Activated gamma-delta T cell (primary cell): ENCODE results near the gene SCRN1.

Experiments used
- DNase-seq: peaks from one replicate; lab custom pipeline; 2025; lab: John Stamatoyannopoulos, UW

Gene SCRN1

GRCh38 chr7:29926741-29927140, 62.9 kb downstream of the SCRN1 start:
- DNase-seq, result no peak

GRCh38 chr7:29926216-29926615, 63.4 kb downstream of the SCRN1 start:
- DNase-seq, result no peak

DNA sequence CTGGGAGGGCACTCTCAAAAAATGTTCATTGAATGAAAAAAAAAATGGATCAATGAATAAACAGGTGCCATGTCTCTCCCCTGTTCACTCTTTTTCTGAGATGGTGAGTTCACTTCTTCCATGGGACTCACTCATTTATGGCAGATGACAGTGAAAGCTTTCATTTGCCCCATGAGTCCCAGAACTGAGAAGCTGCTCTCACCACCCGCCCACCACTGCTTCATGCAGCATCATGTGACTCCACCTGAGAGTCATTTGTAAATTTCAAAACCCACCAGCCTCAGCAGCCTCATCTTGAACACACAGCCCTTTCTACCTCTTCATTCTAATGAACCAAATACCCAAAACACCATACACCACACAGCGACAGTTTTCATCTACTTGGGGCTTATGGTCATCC, 64.9 kb downstream of the SCRN1 start:
- no peak for DNase-seq

- no peak for DNase-seq
These were observed 65.6 kb downstream of the SCRN1 start for GRCh38 chr7:29924006-29924405.

- DNase-seq, result no peak
These were observed 66.5 kb downstream of the SCRN1 start for GRCh38 chr7:29922921-29923700.

- no peak for DNase-seq
These were observed 68.1 kb downstream of the SCRN1 start for GRCh38 chr7:29921404-29922010.

DNA sequence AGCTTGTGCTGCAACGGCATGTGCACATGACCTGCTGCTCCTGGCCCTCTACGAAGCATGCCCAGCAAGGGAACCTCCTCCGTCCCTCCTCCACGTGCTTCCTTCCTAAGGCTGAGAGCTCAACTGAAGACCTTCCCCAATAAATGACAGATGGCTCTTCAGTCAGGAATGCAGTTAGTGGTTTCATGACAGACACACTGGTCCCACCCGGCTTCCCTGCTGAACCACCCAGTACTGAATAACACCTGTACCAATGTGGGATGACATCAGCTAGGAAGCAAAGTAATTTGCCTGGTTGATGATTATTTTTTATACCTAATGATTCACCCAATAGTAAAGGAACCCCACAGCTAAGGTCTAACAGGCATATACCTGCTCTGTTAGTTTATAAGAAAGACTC, 69.1 kb downstream of the SCRN1 start:
- no peak for DNase-seq

- DNase-seq, result no peak
These were observed 69.8 kb downstream of the SCRN1 start for GRCh38 chr7:29919790-29920189.

DNA sequence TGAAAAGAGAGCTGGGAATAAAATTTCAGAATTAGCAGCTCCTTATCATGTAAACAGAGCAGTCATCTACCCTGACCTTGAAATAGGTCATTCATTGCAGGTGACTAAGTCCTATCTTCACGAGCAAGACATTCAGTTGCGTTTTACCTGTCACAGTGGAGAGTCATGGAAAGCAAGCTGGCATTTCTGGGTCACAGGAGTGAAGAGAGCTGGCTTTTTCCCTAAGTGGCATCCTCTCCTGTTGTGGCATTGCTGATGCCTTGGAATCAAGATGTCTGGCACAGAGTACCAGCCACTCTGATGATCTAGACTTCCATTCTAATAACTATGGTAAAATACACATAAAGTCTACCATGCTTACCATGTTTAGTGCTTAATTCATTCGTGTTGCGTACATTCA, 70.8 kb downstream of the SCRN1 start:
- DNase-seq, result no peak

DNA sequence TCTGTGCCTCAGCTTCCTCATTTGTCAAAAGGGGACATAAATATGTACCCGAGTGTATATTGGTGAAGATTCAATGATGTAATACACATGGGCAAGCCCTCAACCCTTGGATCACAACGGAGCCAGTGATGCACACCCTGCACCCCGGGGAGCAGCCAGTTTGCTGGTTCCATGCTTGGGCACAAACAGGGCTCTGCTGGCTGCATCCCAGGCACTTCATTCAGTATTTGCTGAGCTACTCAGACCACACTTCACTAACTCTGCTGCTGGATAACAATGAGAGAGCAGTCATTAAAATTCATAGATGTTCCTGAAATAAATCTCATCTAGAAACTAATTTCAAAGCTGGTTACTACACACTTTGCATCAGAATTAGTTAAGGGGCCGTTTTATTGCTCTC, 72.0 kb downstream of the SCRN1 start:
- no peak for DNase-seq

- DNase-seq, result no peak
These were observed 74.0 kb downstream of the SCRN1 start for GRCh38 chr7:29915481-29916215.

- no peak for DNase-seq
These were observed 75.4 kb downstream of the SCRN1 start for GRCh38 chr7:29914180-29914579.

DNA sequence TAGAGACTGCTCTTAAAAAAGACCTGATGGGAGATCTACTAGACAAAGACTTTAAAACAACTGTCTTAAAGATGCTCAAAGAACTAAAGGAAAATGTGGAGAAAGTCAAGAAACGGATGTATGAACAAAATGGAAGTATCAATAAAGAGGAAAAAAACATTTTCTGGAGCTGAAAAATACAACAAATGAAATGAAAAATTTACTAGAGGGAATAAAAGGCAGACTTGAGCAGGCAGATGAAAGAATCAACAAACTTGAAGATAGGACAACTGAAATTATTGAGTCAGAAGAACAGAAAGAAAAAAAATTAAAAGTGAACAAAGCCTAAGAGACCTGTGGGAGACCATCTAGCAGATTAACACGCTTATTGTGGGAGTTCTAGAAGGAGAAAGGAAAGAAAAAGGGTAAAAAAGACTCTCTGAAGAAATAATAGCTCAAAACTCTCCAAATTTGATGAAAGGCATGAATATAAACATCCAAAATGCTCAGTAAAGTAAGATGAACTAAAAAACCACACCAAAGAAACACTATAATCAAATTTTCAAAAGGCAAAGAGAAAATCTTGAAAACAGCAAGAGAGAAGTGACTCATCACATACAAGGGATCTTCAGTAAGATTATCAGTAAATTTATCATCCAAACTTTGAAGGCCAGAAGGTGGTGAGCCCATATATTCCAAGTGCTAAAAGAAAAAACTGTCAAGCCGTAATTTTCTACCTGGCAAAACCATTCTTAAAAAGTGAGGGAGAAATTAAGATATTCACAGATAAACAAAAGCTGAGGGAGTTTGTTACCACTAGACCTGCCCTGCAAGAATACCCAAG, 83.2 kb downstream of the SCRN1 start:
- DNase-seq, result no peak

- DNase-seq, result no peak
These were observed 88.9 kb downstream of the SCRN1 start for GRCh38 chr7:29900745-29901144.

GRCh38 chr7:29898301-29898700, 91.3 kb downstream of the SCRN1 start:
- no peak for DNase-seq

- DNase-seq, result no peak
These were observed 92.8 kb downstream of the SCRN1 start for GRCh38 chr7:29896685-29897411.

GRCh38 chr7:29895559-29895958, 94.0 kb downstream of the SCRN1 start:
- no peak for DNase-seq

DNA sequence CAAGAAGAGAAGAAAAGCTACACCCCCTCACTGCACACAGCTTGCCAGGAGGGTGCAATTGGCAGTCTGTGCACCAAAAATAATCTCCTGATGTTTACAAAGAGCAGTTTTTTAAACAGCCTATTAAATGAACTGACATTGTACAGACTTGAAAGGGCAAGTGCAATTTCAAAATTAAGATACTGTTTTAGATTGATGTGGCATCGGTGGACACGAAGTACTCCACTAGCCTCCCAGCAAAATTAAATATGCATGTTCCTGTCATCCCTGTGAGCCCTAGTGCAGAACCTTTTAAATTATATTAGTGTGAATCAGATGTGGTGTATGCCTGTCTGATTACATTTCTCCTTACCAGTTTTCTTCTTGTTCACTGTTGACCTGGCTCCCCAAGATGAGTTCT, 95.3 kb downstream of the SCRN1 start:
- no peak for DNase-seq

DNA sequence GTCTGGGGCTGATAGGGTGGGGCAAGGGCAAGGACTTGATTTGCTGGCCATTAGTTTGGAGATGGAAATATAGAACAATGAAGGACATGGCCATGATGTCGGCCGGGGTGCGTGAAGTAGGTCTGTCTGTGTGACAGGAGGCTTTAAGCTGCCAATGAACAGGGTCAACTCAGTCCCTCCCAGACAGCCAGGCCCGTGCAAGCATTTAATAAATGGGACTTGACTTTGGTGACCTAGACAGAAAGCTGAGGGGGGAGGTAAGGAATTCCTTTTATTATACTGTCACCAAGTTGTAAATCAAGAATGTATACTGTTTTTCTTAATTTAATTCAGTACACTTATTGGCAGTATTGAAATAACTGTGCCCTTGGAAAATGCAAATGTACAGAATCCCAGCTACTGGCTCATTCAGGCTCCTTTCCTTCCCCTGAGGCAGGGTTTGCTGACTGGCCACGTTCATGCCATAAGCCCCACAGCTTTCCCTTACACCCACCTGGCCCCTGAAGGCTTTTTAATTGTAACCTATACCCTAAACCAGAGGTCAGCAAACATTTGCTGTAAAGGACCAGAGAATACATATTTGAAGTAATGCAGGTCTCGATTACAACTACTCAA, 96.1 kb downstream of the SCRN1 start:
- DNase-seq, result no peak

DNA sequence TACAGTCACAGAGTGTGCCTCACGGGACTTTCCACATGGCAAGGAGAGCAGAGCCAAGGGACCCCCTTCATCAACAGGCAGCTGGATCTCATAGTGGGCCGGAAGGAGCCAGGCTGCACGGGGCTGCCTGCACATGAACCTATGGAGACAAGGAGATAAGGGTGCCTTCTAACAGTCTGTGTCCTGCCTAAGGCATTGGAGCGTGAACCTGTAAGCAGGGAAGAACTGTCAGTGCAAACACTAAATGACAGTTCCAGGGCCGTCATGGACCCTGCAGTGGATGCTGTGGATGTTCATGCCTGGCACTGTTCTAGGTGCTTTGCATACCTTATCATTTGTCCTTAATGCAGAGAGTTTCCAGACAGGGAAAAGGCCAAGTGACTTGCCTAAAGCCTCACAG, 97.4 kb downstream of the SCRN1 start:
- DNase-seq, result no peak

DNA sequence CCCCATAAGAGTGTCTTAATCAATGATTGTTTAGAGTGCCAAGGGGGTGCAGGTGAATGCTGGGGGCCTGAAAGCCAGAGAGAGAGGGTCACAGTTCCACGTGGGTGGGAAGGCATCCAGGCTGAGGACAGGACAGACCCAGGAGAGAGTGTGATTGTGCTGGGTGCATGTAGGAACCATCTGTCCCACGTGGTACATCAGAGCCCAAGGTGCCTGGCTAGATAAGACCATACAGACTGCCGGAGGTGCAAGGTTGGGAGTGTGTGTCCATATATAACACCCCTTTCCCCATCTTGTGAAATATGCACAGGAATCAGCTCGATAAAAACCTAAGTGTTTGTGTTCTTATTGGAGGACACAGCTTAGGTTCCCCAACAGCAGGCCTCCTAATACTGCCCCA, 97.8 kb downstream of the SCRN1 start:
- no peak for DNase-seq
